ENCODE measurements around the gene LIN28A.

The LIN28A gene

GRCh38 chr1:26438041-26438440, 27.4 kb downstream of the LIN28A start:
- no peak overlapping the region for H3K9ac ChIP-seq (ENCODE audit: low read length)
- no peaks in the 10 kb centered on the region for H3K4me1 ChIP-seq (ENCODE audit: control insufficient read depth, insufficient read depth, low read length)
- H3K9me3 ChIP-seq (ENCODE audit: control insufficient read depth, insufficient read depth, low read depth, low read length) = no peaks in the 10 kb centered on the region
- H3K27ac ChIP-seq (ENCODE audit: low read depth, low read length) = no peak overlapping the region
- H3K36me3 ChIP-seq (ENCODE audit: control insufficient read depth, insufficient read depth, low read length) = peaks cover 68% of the 10 kb centered on the region
- H3K27me3 ChIP-seq (ENCODE audit: control insufficient read depth, insufficient read depth, low read length) = no peaks in the 10 kb centered on the region
- no peak overlapping the region for H3K4me3 ChIP-seq (ENCODE audit: low read depth, low read length)

- Histone ChIP-seq H3K9me3 (ENCODE audit: control insufficient read depth, insufficient read depth, low read depth, low read length) (no peaks in the 10 kb centered on the region), H3K4me1 (ENCODE audit: control insufficient read depth, insufficient read depth, low read length) (no peaks in the 10 kb centered on the region), H3K27me3 (ENCODE audit: control insufficient read depth, insufficient read depth, low read length) (no peaks in the 10 kb centered on the region), H3K9ac (ENCODE audit: low read length) (no peak overlapping the region), H3K27ac (ENCODE audit: low read depth, low read length) (no peak overlapping the region), H3K36me3 (ENCODE audit: control insufficient read depth, insufficient read depth, low read length) (peaks cover 82% of the 10 kb centered on the region), H3K4me3 (ENCODE audit: low read depth, low read length) (no peak overlapping the region)
Observed at GRCh38 chr1:26440259-26440658, 29.6 kb downstream of the LIN28A start.

- Histone ChIP-seq H3K36me3 (ENCODE audit: control insufficient read depth, insufficient read depth, low read length) (peaks cover 69% of the 10 kb centered on the region), H3K9me3 (ENCODE audit: control insufficient read depth, insufficient read depth, low read depth, low read length) (no peaks in the 10 kb centered on the region), H3K9ac (ENCODE audit: low read length) (no peak overlapping the region), H3K27me3 (ENCODE audit: control insufficient read depth, insufficient read depth, low read length) (no peaks in the 10 kb centered on the region), H3K27ac (ENCODE audit: low read depth, low read length) (no peak overlapping the region), H3K4me1 (ENCODE audit: control insufficient read depth, insufficient read depth, low read length) (no peaks in the 10 kb centered on the region), H3K4me3 (ENCODE audit: low read depth, low read length) (no peak overlapping the region)
Observed at GRCh38 chr1:26449868-26450267, 39.3 kb downstream of the LIN28A start.

GRCh38 chr1:26450908-26451307, 40.3 kb downstream of the LIN28A start:
- Histone ChIP-seq H3K27me3 (ENCODE audit: control insufficient read depth, insufficient read depth, low read length) (no peaks in the 10 kb centered on the region), H3K9me3 (ENCODE audit: control insufficient read depth, insufficient read depth, low read depth, low read length) (no peaks in the 10 kb centered on the region), H3K27ac (ENCODE audit: low read depth, low read length) (no peak overlapping the region), H3K36me3 (ENCODE audit: control insufficient read depth, insufficient read depth, low read length) (peaks cover 72% of the 10 kb centered on the region), H3K9ac (ENCODE audit: low read length) (no peak overlapping the region), H3K4me3 (ENCODE audit: low read depth, low read length) (no peak overlapping the region), H3K4me1 (ENCODE audit: control insufficient read depth, insufficient read depth, low read length) (no peaks in the 10 kb centered on the region)

GRCh38 chr1:26452459-26453183, 42.0 kb downstream of the LIN28A start:
- Histone ChIP-seq H3K4me1 (ENCODE audit: control insufficient read depth, insufficient read depth, low read length) (no peaks in the 10 kb centered on the region), H3K9me3 (ENCODE audit: control insufficient read depth, insufficient read depth, low read depth, low read length) (no peaks in the 10 kb centered on the region), H3K9ac (ENCODE audit: low read length) (no peak overlapping the region), H3K27me3 (ENCODE audit: control insufficient read depth, insufficient read depth, low read length) (no peaks in the 10 kb centered on the region), H3K27ac (ENCODE audit: low read depth, low read length) (no peak overlapping the region), H3K36me3 (ENCODE audit: control insufficient read depth, insufficient read depth, low read length) (peaks cover 60% of the 10 kb centered on the region), H3K4me3 (ENCODE audit: low read depth, low read length) (no peak overlapping the region)

- H3K27me3 ChIP-seq (ENCODE audit: control insufficient read depth, insufficient read depth, low read length) = no peaks in the 10 kb centered on the region
- H3K4me3 ChIP-seq (ENCODE audit: low read depth, low read length) = no peak overlapping the region
- H3K36me3 ChIP-seq (ENCODE audit: control insufficient read depth, insufficient read depth, low read length) = peaks cover 66% of the 10 kb centered on the region
- no peaks in the 10 kb centered on the region for H3K4me1 ChIP-seq (ENCODE audit: control insufficient read depth, insufficient read depth, low read length)
- no peaks in the 10 kb centered on the region for H3K9me3 ChIP-seq (ENCODE audit: control insufficient read depth, insufficient read depth, low read depth, low read length)
- no peak overlapping the region for H3K9ac ChIP-seq (ENCODE audit: low read length)
- no peak overlapping the region for H3K27ac ChIP-seq (ENCODE audit: low read depth, low read length)
Observed at GRCh38 chr1:26459148-26459547, 48.5 kb downstream of the LIN28A start.

GRCh38 chr1:26459573-26460031, 49.0 kb downstream of the LIN28A start:
- Histone ChIP-seq H3K27me3 (ENCODE audit: control insufficient read depth, insufficient read depth, low read length) (no peaks in the 10 kb centered on the region), H3K4me1 (ENCODE audit: control insufficient read depth, insufficient read depth, low read length) (no peaks in the 10 kb centered on the region), H3K9me3 (ENCODE audit: control insufficient read depth, insufficient read depth, low read depth, low read length) (no peaks in the 10 kb centered on the region), H3K4me3 (ENCODE audit: low read depth, low read length) (no peak overlapping the region), H3K27ac (ENCODE audit: low read depth, low read length) (no peak overlapping the region), H3K36me3 (ENCODE audit: control insufficient read depth, insufficient read depth, low read length) (peaks cover 70% of the 10 kb centered on the region), H3K9ac (ENCODE audit: low read length) (no peak overlapping the region)

GRCh38 chr1:26468911-26469310, 58.3 kb downstream of the LIN28A start:
- no peak overlapping the region for H3K4me3 ChIP-seq (ENCODE audit: low read depth, low read length)
- H3K27me3 ChIP-seq (ENCODE audit: control insufficient read depth, insufficient read depth, low read length) = no peaks in the 10 kb centered on the region
- H3K36me3 ChIP-seq (ENCODE audit: control insufficient read depth, insufficient read depth, low read length) = peaks cover 64% of the 10 kb centered on the region
- H3K27ac ChIP-seq (ENCODE audit: low read depth, low read length) = no peak overlapping the region
- H3K9me3 ChIP-seq (ENCODE audit: control insufficient read depth, insufficient read depth, low read depth, low read length) = no peaks in the 10 kb centered on the region
- H3K4me1 ChIP-seq (ENCODE audit: control insufficient read depth, insufficient read depth, low read length) = peaks cover 27% of the 10 kb centered on the region
- H3K9ac ChIP-seq (ENCODE audit: low read length) = no peak overlapping the region

- Histone ChIP-seq H3K9me3 (ENCODE audit: control insufficient read depth, insufficient read depth, low read depth, low read length) (no peaks in the 10 kb centered on the region), H3K27me3 (ENCODE audit: control insufficient read depth, insufficient read depth, low read length) (no peaks in the 10 kb centered on the region), H3K9ac (ENCODE audit: low read length) (no peak overlapping the region), H3K36me3 (ENCODE audit: control insufficient read depth, insufficient read depth, low read length) (peaks cover 65% of the 10 kb centered on the region), H3K27ac (ENCODE audit: low read depth, low read length) (no peak overlapping the region), H3K4me1 (ENCODE audit: control insufficient read depth, insufficient read depth, low read length) (peaks cover 28% of the 10 kb centered on the region), H3K4me3 (ENCODE audit: low read depth, low read length) (no peak overlapping the region)
Observed at GRCh38 chr1:26469558-26469957, 58.9 kb downstream of the LIN28A start.

- no peaks in the 10 kb centered on the region for H3K27me3 ChIP-seq (ENCODE audit: control insufficient read depth, insufficient read depth, low read length)
- H3K4me1 ChIP-seq (ENCODE audit: control insufficient read depth, insufficient read depth, low read length) = peaks cover 28% of the 10 kb centered on the region
- peak overlapping the region; percentile 91 for H3K4me3 ChIP-seq (ENCODE audit: low read depth, low read length)
- H3K27ac ChIP-seq (ENCODE audit: low read depth, low read length) = no peak overlapping the region
- peaks cover 58% of the 10 kb centered on the region for H3K36me3 ChIP-seq (ENCODE audit: control insufficient read depth, insufficient read depth, low read length)
- no peaks in the 10 kb centered on the region for H3K9me3 ChIP-seq (ENCODE audit: control insufficient read depth, insufficient read depth, low read depth, low read length)
- H3K9ac ChIP-seq (ENCODE audit: low read length) = peak overlapping the region; percentile 100
Observed at GRCh38 chr1:26470878-26471497, 60.4 kb downstream of the LIN28A start.

- Histone ChIP-seq H3K4me3 (ENCODE audit: low read depth, low read length) (peak overlapping the region; percentile 91), H3K9ac (ENCODE audit: low read length) (peak overlapping the region; percentile 100), H3K36me3 (ENCODE audit: control insufficient read depth, insufficient read depth, low read length) (peaks cover 58% of the 10 kb centered on the region), H3K4me1 (ENCODE audit: control insufficient read depth, insufficient read depth, low read length) (peaks cover 28% of the 10 kb centered on the region), H3K27ac (ENCODE audit: low read depth, low read length) (peak overlapping the region; percentile 100; the same call in 1 of the 2 replicates), H3K27me3 (ENCODE audit: control insufficient read depth, insufficient read depth, low read length) (no peaks in the 10 kb centered on the region), H3K9me3 (ENCODE audit: control insufficient read depth, insufficient read depth, low read depth, low read length) (no peaks in the 10 kb centered on the region)
Observed at GRCh38 chr1:26471498-26472319, 61.1 kb downstream of the LIN28A start.

Measured in HUES6 (cell line).